Kidney epithelial cell (primary cell): ENCODE data around the gene XXYLT1. TPM values are rescaled to one million over a fixed set of nuclear protein-coding genes. Genes with fewer than 3 reads are reported as not detected.

Source experiments
- DNase-seq: peaks from one replicate; pipeline ENCODE4 v3.0.0-alpha.2; 2010; ENCODE audit warnings: low read depth
- H3K27me3 ChIP-seq: 2 replicates; pipeline ENCODE4 v1.6.0; 2011; ENCODE audit warnings: low read length; ENCODE audit not compliant: control insufficient read depth, insufficient read depth
- H3K36me3 ChIP-seq: 2 replicates; pipeline ENCODE4 v1.5.1; 2011; ENCODE audit warnings: low read length; ENCODE audit not compliant: control insufficient read depth, insufficient read depth
- H3K4me3 ChIP-seq: 2 replicates; pipeline ENCODE4 v1.5.1; 2011; ENCODE audit warnings: low read depth, mild to moderate bottlenecking, control low read depth, low read length
- CTCF ChIP-seq: IDR thresholded peaks from 2 replicates; pipeline ENCODE4 v1.5.1; 2011; ENCODE audit warnings: mild to moderate bottlenecking, moderate library complexity, low read length, control low read depth, inconsistent platforms; ENCODE audit not compliant: insufficient read depth, poor library complexity, severe bottlenecking
- total RNA-seq: library from RNA; depleted of rRNA; stranded (reverse); fragments of >200 nt; gene quantifications from 2 replicates; pipeline ENCODE4 v1.2.3, GENCODE V29; 2015

Gene XXYLT1
- total RNA-seq, 1 donor from 2014 or later: 18.7 TPM

GRCh38 chr3:195123281-195123691 lies 147.7 kb downstream of the XXYLT1 start:
- H3K36me3 ChIP-seq: no peaks in the 10 kb centered on the region
- no peak overlapping the region for H3K4me3 ChIP-seq
- H3K27me3 ChIP-seq: no peaks in the 10 kb centered on the region
- peak; percentile 6 for TF ChIP-seq CTCF
- DNase-seq: no peak

- Histone ChIP-seq H3K27me3 (no peaks in the 10 kb centered on the region), H3K36me3 (no peaks in the 10 kb centered on the region), H3K4me3 (no peak overlapping the region)
- TF ChIP-seq CTCF: no peak
- no peak for DNase-seq
Observed at GRCh38 chr3:195122261-195122660, 148.7 kb downstream of the XXYLT1 start.

- Histone ChIP-seq H3K36me3 (no peaks in the 10 kb centered on the region), H3K4me3 (no peak overlapping the region), H3K27me3 (no peaks in the 10 kb centered on the region)
- TF ChIP-seq CTCF: no peak
- no peak for DNase-seq
Observed at GRCh38 chr3:195120267-195120601, 150.7 kb downstream of the XXYLT1 start.

GRCh38 chr3:195119461-195120266 lies 151.3 kb downstream of the XXYLT1 start:
- H3K4me3 ChIP-seq: no peak overlapping the region
- peak; percentile 49 for DNase-seq
- TF ChIP-seq CTCF: no peak

GRCh38 chr3:195118671-195119070 lies 152.3 kb downstream of the XXYLT1 start:
- Histone ChIP-seq H3K27me3 (no peaks in the 10 kb centered on the region), H3K36me3 (no peaks in the 10 kb centered on the region), H3K4me3 (no peak overlapping the region)
- DNase-seq: no peak
- TF ChIP-seq CTCF: no peak

More at GRCh38 chr3:195119461-195120266, 151.3 kb downstream of the XXYLT1 start:
- Histone ChIP-seq H3K27me3 (no peaks in the 10 kb centered on the region), H3K36me3 (no peaks in the 10 kb centered on the region)
